RWPE2 (cell line): ENCODE data around the gene RYK.

Experiments used
- ATAC-seq: fragments of 200-7000 bp; cut with Tn5 transposase; 3 replicates; pipeline ENCODE4 v1.9.1; 2021; ENCODE audit warnings: low read depth
- DNase-seq: peaks from one replicate; pipeline ENCODE4 v3.0.0-alpha.2; 2020; ENCODE audit warnings: low spot score
- H3K27ac ChIP-seq: fragments of 450-650 bp; 2 replicates; pipeline ENCODE4 v1.5.1; 2017; ENCODE audit warnings: mild to moderate bottlenecking; ENCODE audit not compliant: poor library complexity, severe bottlenecking
- H3K27me3 ChIP-seq: fragments of 250-450 bp; sonication (Bioruptor Pico); 2 replicates; pipeline ENCODE4 v1.5.1; 2021; ENCODE audit warnings: mild to moderate bottlenecking, moderate library complexity; ENCODE audit not compliant: insufficient read depth, poor library complexity, severe bottlenecking
- H3K36me3 ChIP-seq: fragments of 250-450 bp; sonication (Bioruptor Pico); 2 replicates; pipeline ENCODE4 v1.5.1; 2020; ENCODE audit warnings: low read depth, mild to moderate bottlenecking, moderate library complexity
- H3K4me1 ChIP-seq: fragments of 250-450 bp; sonication (Bioruptor Pico); 2 replicates; pipeline ENCODE4 v1.5.1; 2021; ENCODE audit warnings: mild to moderate bottlenecking, moderate library complexity; ENCODE audit not compliant: insufficient read depth, poor library complexity, severe bottlenecking
- H3K4me3 ChIP-seq: fragments of 250-450 bp; sonication (Bioruptor Pico); 2 replicates; pipeline ENCODE4 v1.5.1; 2021; ENCODE audit warnings: mild to moderate bottlenecking, moderate library complexity; ENCODE audit not compliant: severe bottlenecking
- H3K9me3 ChIP-seq: fragments of 250-450 bp; sonication (Bioruptor Pico); 2 replicates; pipeline ENCODE4 v1.5.1; 2021; ENCODE audit warnings: mild to moderate bottlenecking, moderate library complexity; ENCODE audit not compliant: severe bottlenecking
- CTCF ChIP-seq: fragments of 450-650 bp; IDR thresholded peaks from one replicate; pipeline ENCODE4 v1.5.1; 2017; ENCODE audit warnings: mild to moderate bottlenecking, moderate library complexity; ENCODE audit not compliant: poor library complexity, severe bottlenecking

The RYK gene

GRCh38 chr3:134296616-134297015, 46.0 kb upstream of the RYK start:
- DNase-seq (no peak), ATAC-seq (no peak)
- TF ChIP-seq CTCF, result no peak
- Histone ChIP-seq H3K27me3 (no peaks in the 10 kb centered on the region), H3K9me3 (no peaks in the 10 kb centered on the region), H3K4me3 (no peak overlapping the region), H3K36me3 (no peaks in the 10 kb centered on the region), H3K4me1 (peaks cover 3% of the 10 kb centered on the region), H3K27ac (no peak overlapping the region)

GRCh38 chr3:134295930-134296329, 45.3 kb upstream of the RYK start:
- TF ChIP-seq CTCF, result no peak
- Histone ChIP-seq H3K27me3 (no peaks in the 10 kb centered on the region), H3K36me3 (no peaks in the 10 kb centered on the region), H3K4me1 (peaks cover 6% of the 10 kb centered on the region), H3K4me3 (no peak overlapping the region), H3K27ac (no peak overlapping the region), H3K9me3 (no peaks in the 10 kb centered on the region)
- no peak for DNase-seq
- no peak for ATAC-seq

- Histone ChIP-seq H3K27me3 (no peaks in the 10 kb centered on the region), H3K4me3 (no peak overlapping the region), H3K4me1 (peaks cover 6% of the 10 kb centered on the region), H3K27ac (no peak overlapping the region), H3K36me3 (no peaks in the 10 kb centered on the region), H3K9me3 (no peaks in the 10 kb centered on the region)
- no peak for DNase-seq
- TF ChIP-seq CTCF, result no peak
- 0 out of 3 replicates have a peak, but pooled peaks have one; percentile 27 for ATAC-seq
Observed at GRCh38 chr3:134294302-134295280, 43.9 kb upstream of the RYK start.

- no peak overlapping the region for H3K27ac ChIP-seq
- ATAC-seq (peak; percentile 64), DNase-seq (no peak)
- no peak for TF ChIP-seq CTCF
- H3K36me3 ChIP-seq, result no peaks in the 10 kb centered on the region
- H3K27me3 ChIP-seq, result no peaks in the 10 kb centered on the region
- H3K4me1 ChIP-seq, result peaks cover 6% of the 10 kb centered on the region
- no peaks in the 10 kb centered on the region for H3K9me3 ChIP-seq
- no peak overlapping the region for H3K4me3 ChIP-seq
Observed at GRCh38 chr3:134291319-134292254, 40.9 kb upstream of the RYK start.
